IMR-90 (cell line): ENCODE data around the gene KBTBD13.

ENCODE experiments used
- CEBPB ChIP-seq: IDR thresholded peaks from 2 replicates; pipeline ENCODE4 v1.6.1; 2012; ENCODE audit warnings: low read depth, low read length, improper control_type of control experiment
- CHD1 ChIP-seq: IDR thresholded peaks from 2 replicates; pipeline ENCODE4 v1.6.1; 2012; ENCODE audit warnings: low read depth, low read length, improper control_type of control experiment
- NFE2L2 ChIP-seq: fragments of 150-350 bp; IDR thresholded peaks from 2 replicates; pipeline ENCODE4 v1.6.1; 2016; ENCODE audit warnings: low read depth, mild to moderate bottlenecking, low read length
- POLR2A ChIP-seq: IDR thresholded peaks from 2 replicates; pipeline ENCODE4 v1.6.1; 2012; ENCODE audit warnings: mild to moderate bottlenecking, low read depth, low read length
- RAD21 ChIP-seq: IDR thresholded peaks from 2 replicates; pipeline ENCODE4 v1.6.1; 2012; ENCODE audit warnings: low read length, improper control_type of control experiment
- RCOR1 ChIP-seq: IDR thresholded peaks from 2 replicates; pipeline ENCODE4 v1.6.1; 2012; ENCODE audit warnings: mild to moderate bottlenecking, low read length, improper control_type of control experiment; ENCODE audit not compliant: insufficient replicate concordance
- TF ChIP-seq, protein P1 (sequence below): conservative IDR thresholded peaks from 2 replicates; pipeline ENCODE4 v1.5.1; 2012; ENCODE audit warnings: mild to moderate bottlenecking, low read depth, low read length, improper control_type of control experiment

DNA sequence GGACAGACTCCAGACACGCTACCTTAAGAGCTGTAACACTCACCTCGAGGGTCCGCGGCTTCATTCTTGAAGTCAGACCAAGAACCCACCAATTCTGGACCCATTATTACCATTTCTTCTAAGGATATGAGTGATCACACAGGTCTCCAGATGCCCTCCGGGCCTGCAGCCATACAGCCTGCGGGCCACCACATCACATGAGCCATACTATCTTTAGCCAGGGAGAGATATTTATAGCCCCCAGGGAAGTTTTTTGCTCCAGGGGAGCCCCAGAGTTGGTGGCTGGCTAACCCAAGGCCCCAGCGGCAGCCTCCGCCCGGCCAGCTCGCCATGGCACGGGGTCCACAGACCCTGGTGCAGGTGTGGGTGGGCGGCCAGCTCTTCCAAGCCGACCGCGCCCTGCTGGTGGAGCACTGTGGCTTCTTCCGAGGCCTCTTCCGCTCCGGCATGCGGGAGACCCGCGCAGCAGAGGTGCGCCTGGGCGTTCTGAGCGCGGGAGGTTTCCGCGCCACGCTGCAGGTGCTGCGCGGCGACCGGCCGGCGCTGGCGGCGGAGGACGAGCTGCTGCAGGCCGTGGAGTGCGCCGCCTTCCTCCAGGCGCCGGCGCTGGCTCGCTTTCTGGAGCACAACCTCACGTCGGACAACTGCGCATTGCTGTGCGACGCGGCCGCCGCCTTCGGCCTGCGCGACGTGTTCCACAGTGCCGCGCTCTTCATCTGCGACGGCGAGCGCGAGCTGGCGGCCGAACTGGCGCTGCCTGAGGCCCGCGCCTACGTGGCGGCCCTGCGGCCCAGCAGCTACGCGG lies at the start of gene KBTBD13:
- TF ChIP-seq RCOR1 (no peak), POLR2A (no peak), NFE2L2 (no peak), CHD1 (no peak), CEBPB (no peak), RAD21 (no peak)
- TF ChIP-seq, protein P1, sequence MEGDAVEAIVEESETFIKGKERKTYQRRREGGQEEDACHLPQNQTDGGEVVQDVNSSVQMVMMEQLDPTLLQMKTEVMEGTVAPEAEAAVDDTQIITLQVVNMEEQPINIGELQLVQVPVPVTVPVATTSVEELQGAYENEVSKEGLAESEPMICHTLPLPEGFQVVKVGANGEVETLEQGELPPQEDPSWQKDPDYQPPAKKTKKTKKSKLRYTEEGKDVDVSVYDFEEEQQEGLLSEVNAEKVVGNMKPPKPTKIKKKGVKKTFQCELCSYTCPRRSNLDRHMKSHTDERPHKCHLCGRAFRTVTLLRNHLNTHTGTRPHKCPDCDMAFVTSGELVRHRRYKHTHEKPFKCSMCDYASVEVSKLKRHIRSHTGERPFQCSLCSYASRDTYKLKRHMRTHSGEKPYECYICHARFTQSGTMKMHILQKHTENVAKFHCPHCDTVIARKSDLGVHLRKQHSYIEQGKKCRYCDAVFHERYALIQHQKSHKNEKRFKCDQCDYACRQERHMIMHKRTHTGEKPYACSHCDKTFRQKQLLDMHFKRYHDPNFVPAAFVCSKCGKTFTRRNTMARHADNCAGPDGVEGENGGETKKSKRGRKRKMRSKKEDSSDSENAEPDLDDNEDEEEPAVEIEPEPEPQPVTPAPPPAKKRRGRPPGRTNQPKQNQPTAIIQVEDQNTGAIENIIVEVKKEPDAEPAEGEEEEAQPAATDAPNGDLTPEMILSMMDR = no peak
